GM21526 (cell line): ENCODE data around the gene PRDM1.
A peak's percentile ranks its signal among the peaks of the same experiment; 100 is the strongest.

Experiments
- ATAC-seq: cut with Tn5 transposase; IDR thresholded peaks from one replicate; pipeline ENCODE4 v1.9.1; 2021; ENCODE audit warnings: moderate library complexity; ENCODE audit not compliant: unreplicated experiment, low FRiP score

Gene PRDM1

GRCh38 chr6:106094261-106094963 lies 8.3 kb downstream of the PRDM1 start:
- no peak for ATAC-seq

DNA sequence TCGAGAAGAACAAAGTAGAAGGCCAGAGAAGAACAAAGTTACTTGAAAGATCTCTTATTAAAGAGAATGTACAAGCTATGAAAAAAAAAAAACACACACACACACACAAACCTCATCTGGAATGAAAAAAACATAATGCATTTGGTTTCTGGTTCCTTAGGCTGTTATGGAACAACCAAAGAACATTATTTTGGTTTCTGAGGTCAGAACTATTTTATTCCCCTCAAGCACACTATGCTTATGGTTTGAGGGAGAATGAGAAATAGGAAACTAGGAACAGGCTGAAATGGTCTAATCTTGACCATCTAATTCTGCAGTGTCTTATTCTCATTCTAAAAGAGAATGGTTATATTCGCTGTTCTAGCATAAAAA lies 8.8 kb downstream of the PRDM1 start:
- no peak for ATAC-seq

DNA sequence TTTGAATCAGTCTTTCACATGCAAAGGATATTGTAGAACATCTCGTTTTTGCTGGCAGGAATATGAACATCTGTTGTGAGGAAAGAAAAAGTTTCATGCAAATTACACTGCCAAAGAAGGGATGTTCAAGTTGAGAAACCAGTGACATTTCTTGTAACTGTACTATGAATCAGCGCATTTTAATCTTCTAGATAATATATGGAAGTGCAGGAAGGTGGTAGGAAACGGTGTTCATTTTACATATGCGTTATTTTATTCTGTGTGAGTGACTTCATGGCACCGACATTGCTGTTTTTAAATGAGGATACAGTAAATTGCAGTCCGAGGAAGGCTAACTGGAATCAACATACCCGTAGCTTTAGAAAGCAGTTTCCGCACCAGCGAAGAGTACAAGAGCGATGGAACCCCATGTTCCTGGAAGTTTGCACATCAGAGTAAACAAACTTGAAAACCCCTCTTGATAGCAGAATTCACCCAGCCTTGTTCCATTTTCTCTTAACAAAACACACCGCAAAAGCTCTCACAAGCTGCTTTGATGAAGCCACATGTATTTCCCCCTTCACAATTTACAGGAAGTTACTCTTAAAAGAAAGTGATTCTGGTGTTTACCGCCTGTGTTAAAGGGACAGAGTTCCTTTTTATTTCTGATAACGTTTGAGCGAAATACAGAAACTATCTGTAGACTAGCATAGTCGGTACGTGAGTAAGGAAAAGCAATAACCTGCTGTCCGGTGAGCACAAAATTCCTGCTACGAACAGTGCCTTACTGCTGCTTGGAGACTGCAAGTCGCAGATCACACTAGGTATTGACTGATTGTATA lies 11.5 kb downstream of the PRDM1 start:
- peak; percentile 36 for ATAC-seq

DNA sequence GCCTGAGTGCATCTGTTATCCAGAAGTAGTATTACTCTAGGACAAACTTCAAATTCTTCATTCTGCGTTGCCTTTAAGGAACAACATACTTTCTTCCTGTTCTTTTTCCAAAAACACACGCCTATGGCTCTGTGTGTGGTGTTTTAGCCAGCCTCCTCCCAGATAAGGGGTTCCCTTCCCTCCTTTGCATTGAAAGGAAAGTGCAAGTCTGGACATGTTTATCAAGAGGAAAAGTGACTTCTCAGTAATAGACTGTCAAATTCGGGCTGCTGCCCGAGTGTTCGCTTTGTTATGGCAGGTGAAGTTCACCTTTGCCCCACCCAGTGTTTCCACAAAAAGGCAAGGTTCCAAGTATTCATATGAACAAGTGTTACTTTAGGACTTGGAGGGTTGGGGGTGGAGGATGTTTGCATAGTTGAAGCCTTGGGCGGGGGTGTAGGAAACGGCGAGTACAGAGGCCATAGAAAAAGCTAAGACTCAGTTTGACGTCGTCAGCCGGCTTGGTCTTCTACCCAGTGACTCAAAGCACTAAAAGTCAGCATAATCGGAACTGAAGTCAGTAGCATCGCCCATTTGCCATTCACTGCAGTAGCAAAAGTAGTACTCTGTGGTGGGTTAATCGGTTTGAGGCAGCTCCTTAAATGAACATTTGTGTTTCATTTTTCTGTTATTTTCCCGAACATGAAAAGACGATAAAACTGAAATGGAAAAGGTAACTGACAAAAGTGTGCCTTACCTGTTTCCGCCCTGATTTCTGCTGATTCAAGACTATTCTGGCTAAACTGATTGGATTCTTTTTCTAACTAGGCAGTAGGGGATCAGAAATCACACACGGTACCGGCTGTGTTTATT lies 12.5 kb downstream of the PRDM1 start:
- ATAC-seq = peak; percentile 31

DNA sequence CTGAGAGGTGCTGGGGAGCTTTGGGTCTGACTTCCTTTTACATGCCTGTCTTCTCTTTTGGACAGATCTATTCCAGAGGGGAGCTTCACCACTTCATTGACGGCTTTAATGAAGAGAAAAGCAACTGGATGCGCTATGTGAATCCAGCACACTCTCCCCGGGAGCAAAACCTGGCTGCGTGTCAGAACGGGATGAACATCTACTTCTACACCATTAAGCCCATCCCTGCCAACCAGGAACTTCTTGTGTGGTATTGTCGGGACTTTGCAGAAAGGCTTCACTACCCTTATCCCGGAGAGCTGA lies 13.1 kb downstream of the PRDM1 start:
- no peak for ATAC-seq

GRCh38 chr6:106100755-106101154 lies 14.6 kb downstream of the PRDM1 start:
- no peak for ATAC-seq

GRCh38 chr6:106101466-106101865 lies 15.3 kb downstream of the PRDM1 start:
- ATAC-seq = no peak

- peak; percentile 64 for ATAC-seq
Measured at GRCh38 chr6:106102034-106102433, 15.9 kb downstream of the PRDM1 start.

GRCh38 chr6:106102967-106103727 lies 17.0 kb downstream of the PRDM1 start:
- no peak for ATAC-seq

DNA sequence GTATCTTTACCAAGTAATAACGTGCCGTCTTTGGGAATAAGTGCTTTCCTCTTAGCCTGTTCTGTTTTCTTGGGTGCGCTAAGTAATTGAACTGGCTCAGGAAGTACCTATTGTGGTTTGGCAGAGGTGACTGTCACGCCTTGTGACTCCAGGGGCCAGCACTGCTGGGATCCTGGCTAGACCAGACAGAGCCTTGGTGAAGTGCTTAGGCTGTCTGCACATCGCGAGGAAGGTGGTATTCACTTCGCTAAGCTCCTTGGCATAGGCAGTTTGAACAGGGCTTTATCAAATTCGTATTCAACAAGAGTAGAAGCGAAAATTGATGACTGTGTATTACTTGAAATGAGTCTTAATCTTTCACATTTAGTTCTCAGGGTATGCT lies 17.6 kb downstream of the PRDM1 start:
- peak; percentile 30 for ATAC-seq

DNA sequence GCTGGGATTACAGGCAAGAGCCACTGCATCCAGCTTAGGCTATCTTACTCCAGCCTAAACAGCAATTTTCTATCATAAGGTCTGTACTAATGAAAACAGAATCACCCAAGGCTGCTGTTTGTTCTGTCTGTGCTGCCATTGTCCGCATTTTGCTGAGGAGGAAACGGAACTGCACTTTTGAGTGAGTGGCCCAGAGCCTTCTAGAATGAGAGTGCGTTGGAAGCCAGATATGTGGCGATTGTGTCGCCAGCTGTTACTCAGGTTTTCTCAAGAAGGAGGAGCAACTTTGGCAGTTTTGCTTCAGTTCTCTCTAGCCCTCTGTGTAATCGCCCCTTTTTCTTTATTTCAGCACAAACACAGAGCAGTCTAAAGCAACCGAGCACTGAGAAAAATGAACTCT lies 18.3 kb downstream of the PRDM1 start:
- ATAC-seq = no peak

- no peak for ATAC-seq
Measured at GRCh38 chr6:106104941-106105340, 18.8 kb downstream of the PRDM1 start.

DNA sequence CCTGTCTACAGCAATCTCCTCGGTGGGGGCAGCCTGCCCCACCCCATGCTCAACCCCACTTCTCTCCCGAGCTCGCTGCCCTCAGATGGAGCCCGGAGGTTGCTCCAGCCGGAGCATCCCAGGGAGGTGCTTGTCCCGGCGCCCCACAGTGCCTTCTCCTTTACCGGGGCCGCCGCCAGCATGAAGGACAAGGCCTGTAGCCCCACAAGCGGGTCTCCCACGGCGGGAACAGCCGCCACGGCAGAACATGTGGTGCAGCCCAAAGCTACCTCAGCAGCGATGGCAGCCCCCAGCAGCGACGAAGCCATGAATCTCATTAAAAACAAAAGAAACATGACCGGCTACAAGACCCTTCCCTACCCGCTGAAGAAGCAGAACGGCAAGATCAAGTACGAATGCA lies 19.4 kb downstream of the PRDM1 start:
- ATAC-seq = no peak

- ATAC-seq = no peak
Measured at GRCh38 chr6:106106276-106107042, 20.3 kb downstream of the PRDM1 start.

GRCh38 chr6:106107043-106107613 lies 21.0 kb downstream of the PRDM1 start:
- ATAC-seq = no peak

GRCh38 chr6:106108129-106108528 lies 22.0 kb downstream of the PRDM1 start:
- ATAC-seq = no peak

DNA sequence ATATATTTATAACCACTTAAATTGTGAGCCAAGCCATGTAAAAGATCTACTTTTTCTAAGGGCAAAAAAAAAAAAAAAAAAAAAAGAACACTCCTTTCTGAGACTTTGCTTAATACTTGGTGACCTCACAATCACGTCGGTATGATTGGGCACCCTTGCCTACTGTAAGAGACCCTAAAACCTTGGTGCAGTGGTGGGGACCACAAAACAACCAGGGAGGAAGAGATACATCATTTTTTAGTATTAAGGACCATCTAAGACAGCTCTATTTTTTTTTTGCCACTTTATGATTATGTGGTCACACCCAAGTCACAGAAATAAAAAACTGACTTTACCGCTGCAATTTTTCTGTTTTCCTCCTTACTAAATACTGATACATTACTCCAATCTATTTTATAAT lies 22.9 kb downstream of the PRDM1 start:
- no peak for ATAC-seq

GRCh38 chr6:106110164-106110826 lies 24.2 kb downstream of the PRDM1 start:
- ATAC-seq = no peak

GRCh38 chr6:106112433-106112832 lies 26.3 kb downstream of the PRDM1 start:
- ATAC-seq = no peak
